Neural crest cell (in vitro differentiated cells): ENCODE measurements around the gene BIN2. TPM values are rescaled to one million over a fixed set of nuclear protein-coding genes. Genes with fewer than 3 reads are reported as not detected.
"Not testable (repeated sequence)": the region's sequence is repeated elsewhere in the genome, so short reads cannot be mapped to it uniquely, and the experiment has no call there.

ENCODE experiments used
- DNase-seq: peaks from one replicate; pipeline ENCODE4 v3.0.0; 2021; ENCODE audit warnings: low read depth, mixed read lengths, low spot score
- H3K27ac Mint-ChIP-seq: one replicate; pipeline ENCODE4 v1.8.0; 2021; ENCODE audit warnings: mild to moderate bottlenecking, mixed read lengths; ENCODE audit not compliant: unreplicated experiment
- H3K27me3 Mint-ChIP-seq: 2 replicates; pipeline ENCODE4 v1.8.0; 2021; ENCODE audit warnings: low read depth, mild to moderate bottlenecking, mixed read lengths
- H3K36me3 Mint-ChIP-seq: 2 replicates; pipeline ENCODE4 v1.8.0; 2021; ENCODE audit warnings: low read depth, mild to moderate bottlenecking, mixed read lengths
- H3K4me1 Mint-ChIP-seq: 2 replicates; pipeline ENCODE4 v1.8.0; 2021; ENCODE audit warnings: mixed read lengths
- H3K4me3 Mint-ChIP-seq: one replicate; pipeline ENCODE4 v1.8.0; 2021; ENCODE audit warnings: mild to moderate bottlenecking, mixed read lengths
- H3K9me3 Mint-ChIP-seq: 2 replicates; pipeline ENCODE4 v1.8.0; 2021; ENCODE audit warnings: mixed read lengths
- CTCF ChIP-seq: fragments of 200-600 bp; sonication (generic); conservative IDR thresholded peaks from 2 replicates; pipeline ENCODE4 v1.5.0; 2021; ENCODE audit warnings: antibody characterized with exemption, mild to moderate bottlenecking
- total RNA-seq: library from RNA; stranded (reverse); gene quantifications from 2 replicates; pipeline ENCODE4 v1.2.1, GENCODE V29; 2021

The BIN2 gene
- total RNA-seq, 1 donor from 2014 or later = not detected

DNA sequence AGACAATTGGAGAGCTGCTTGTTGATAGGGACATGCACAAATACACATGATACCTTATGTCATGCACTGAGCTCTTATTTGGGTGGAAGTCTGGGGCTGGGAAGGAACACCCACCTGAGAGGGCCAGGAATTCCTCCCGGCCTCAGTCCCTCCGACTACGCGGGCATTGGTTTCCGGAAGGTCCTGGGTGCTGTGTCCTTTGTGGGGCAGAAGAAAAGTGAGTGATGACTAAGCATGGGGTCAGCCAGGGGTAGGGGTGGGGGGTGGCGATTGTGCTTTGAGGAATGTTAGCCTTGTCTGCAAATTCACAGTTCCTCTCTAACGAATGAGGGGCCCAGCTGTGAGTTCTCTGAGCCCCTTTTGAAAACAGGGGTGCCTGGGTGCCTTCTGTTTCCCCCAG, 21.7 kb upstream of the BIN2 start:
- Mint-ChIP-seq H3K4me3 (no peak overlapping the region), H3K36me3 (no peaks in the 10 kb centered on the region), H3K9me3 (no peaks in the 10 kb centered on the region), H3K27me3 (no peaks in the 10 kb centered on the region), H3K4me1 (peaks cover 14% of the 10 kb centered on the region), H3K27ac (peak overlapping the region; percentile 96)
- DNase-seq = no peak
- TF ChIP-seq CTCF = no peak

GRCh38 chr12:51343201-51343600, 19.2 kb upstream of the BIN2 start:
- DNase-seq = no peak
- Mint-ChIP-seq H3K4me3 (no peak overlapping the region), H3K36me3 (no peaks in the 10 kb centered on the region), H3K9me3 (no peaks in the 10 kb centered on the region), H3K4me1 (peaks cover 14% of the 10 kb centered on the region), H3K27me3 (no peaks in the 10 kb centered on the region), H3K27ac (no peak overlapping the region)
- TF ChIP-seq CTCF = no peak

DNA sequence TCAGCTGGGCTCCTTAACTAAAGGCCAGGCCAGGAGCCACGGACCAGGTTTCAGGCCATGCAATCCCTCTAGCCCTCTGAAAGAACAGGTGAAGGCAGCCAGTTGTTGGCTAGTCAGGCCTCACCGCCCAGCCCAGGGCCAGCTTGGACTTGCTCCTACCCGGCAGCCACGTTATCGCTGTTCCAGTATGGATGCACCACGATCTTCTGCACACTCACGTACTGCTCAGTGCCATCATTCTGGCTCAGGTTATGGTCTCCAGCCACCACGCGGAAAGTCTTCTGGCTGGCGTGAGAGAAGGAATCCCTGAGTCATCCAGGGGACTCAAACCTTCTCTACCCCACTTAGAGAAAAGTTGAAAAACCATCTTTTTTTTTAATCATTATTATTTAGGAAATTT, 18.4 kb upstream of the BIN2 start:
- Mint-ChIP-seq H3K4me1 (peaks cover 14% of the 10 kb centered on the region), H3K27me3 (no peaks in the 10 kb centered on the region), H3K4me3 (no peak overlapping the region), H3K9me3 (no peaks in the 10 kb centered on the region), H3K36me3 (no peaks in the 10 kb centered on the region), H3K27ac (no peak overlapping the region)
- no peak for TF ChIP-seq CTCF
- no peak for DNase-seq

DNA sequence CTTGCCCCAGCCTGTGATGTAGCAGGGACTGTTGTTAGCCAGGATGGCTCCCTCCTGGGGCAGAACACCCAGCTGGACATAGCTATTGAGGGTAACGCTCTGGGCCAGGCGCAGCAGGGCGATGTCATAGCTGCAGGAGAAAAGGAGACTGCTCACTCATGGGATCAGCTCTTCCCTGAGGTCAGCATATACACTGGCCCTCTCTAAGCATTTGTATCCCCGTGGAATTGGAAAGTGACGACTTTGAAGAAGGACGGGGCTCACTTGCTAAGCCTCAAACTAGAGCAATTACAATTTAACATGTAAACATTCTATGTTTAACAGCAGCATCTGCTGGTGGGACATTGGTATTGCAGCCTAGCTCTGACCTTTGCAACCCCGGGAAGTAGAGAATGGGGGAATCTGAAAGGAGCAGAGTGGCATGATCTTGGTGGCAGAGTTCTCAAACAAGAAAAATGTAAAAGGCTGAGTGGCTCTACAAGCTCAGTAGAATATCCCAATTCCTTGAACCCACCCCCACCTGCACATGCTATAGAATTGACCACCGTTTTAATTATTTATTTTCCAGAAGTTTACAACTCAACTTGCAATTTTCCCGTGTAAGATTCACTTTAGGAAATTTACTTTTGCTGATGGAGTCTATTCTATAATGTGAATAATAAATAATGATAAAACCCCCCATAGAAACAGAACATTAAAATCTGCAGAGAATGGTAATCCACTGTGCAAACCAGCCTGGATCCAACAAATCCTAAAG, 17.5 kb upstream of the BIN2 start:
- H3K4me3 Mint-ChIP-seq = no peak overlapping the region
- H3K27ac Mint-ChIP-seq = peak overlapping the region; percentile 90
- TF ChIP-seq CTCF = peak; percentile 98
- H3K9me3 Mint-ChIP-seq = no peaks in the 10 kb centered on the region
- DNase-seq = peak; percentile 69
- no peaks in the 10 kb centered on the region for H3K27me3 Mint-ChIP-seq
- H3K36me3 Mint-ChIP-seq = no peaks in the 10 kb centered on the region
- peaks cover 14% of the 10 kb centered on the region for H3K4me1 Mint-ChIP-seq

- Mint-ChIP-seq H3K36me3 (no peaks in the 10 kb centered on the region), H3K4me1 (peaks cover 11% of the 10 kb centered on the region), H3K27me3 (no peaks in the 10 kb centered on the region), H3K4me3 (no peak overlapping the region), H3K27ac (no peak overlapping the region), H3K9me3 (no peaks in the 10 kb centered on the region)
- DNase-seq = no peak
- TF ChIP-seq CTCF = no peak
Measured at GRCh38 chr12:51339750-51340149, 15.8 kb upstream of the BIN2 start.

DNA sequence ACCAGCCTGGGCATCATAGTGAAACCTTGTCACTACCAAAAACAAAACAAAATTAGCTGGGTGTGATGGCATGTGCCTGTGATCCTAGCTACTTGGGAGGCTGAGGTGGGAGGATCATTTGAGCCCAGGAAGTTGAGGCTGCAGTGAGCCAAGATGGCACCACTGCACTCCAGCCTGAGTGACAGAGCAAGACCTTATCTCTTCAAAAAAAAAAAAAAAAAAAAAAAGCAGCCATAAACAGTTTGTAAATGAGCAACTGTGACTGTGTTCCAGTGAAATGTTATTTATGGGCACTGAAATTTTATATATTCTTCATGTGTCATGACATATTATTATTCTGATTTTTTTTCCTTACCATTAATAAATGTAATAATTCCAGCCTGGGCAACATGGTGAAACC, 13.4 kb upstream of the BIN2 start:
- not testable (repeated sequence) for DNase-seq, H3K9me3 Mint-ChIP-seq, H3K27me3 Mint-ChIP-seq, H3K4me3 Mint-ChIP-seq, H3K27ac Mint-ChIP-seq, H3K36me3 Mint-ChIP-seq
- H3K4me1 Mint-ChIP-seq = peaks cover 11% of the 10 kb centered on the region
